PC-9 (cell line): ENCODE results near the gene TGFBR2. TPM values are rescaled to one million over a fixed set of nuclear protein-coding genes. Genes with fewer than 3 reads are reported as not detected.

Source experiments
- BruUV-seq: library from RNA; stranded (reverse); fragments of 400-500 nt; replicated peaks from 2 replicates; lab custom pipeline; 2021; lab: Mats Ljungman, UMichigan
- CTCF ChIA-PET: fragments of 300-600 bp; sonication (Branson Sonifier 250); formaldehyde crosslinking; loops from one replicate; lab custom pipeline; 2022; ENCODE audit warnings: antibody characterized with exemption; lab: Charles Lee
- POLR2A ChIA-PET: fragments of 300-600 bp; sonication (Branson Sonifier 250); formaldehyde crosslinking; loops from one replicate; lab custom pipeline; 2022; ENCODE audit warnings: antibody characterized with exemption; ENCODE audit not compliant: unreplicated experiment; lab: Charles Lee
- DNase-seq, 2 experiments: peaks; one replicate each; pipeline versions ENCODE4 v3.0.0 to v3.0.0-alpha.2; 2015 to 2022; ENCODE audit warnings: mixed read lengths in 1 of 2
- H2AFZ ChIP-seq: fragments of 200-600 bp; sonication (generic); 2 replicates; pipeline ENCODE4 v1.8.1; 2017; ENCODE audit warnings: antibody characterized with exemption
- H3F3A ChIP-seq: fragments of 200-600 bp; sonication (generic); 2 replicates; pipeline ENCODE4 v1.8.1; 2017; ENCODE audit warnings: antibody characterized with exemption, mild to moderate bottlenecking, low read depth; ENCODE audit not compliant: insufficient read depth
- H3K27ac ChIP-seq: fragments of 200-600 bp; sonication (generic); 2 replicates; pipeline ENCODE4 v1.6.1; 2016; ENCODE audit warnings: mixed run types
- H3K27me3 ChIP-seq: fragments of 200-600 bp; sonication (generic); 2 replicates; pipeline ENCODE4 v1.6.1; 2016; ENCODE audit warnings: low read depth, mixed run types; ENCODE audit not compliant: insufficient read depth
- H3K36me3 ChIP-seq: fragments of 200-600 bp; sonication (generic); 2 replicates; pipeline ENCODE4 v1.6.1; 2016; ENCODE audit warnings: low read depth, mixed run types
- H3K4me1 ChIP-seq: fragments of 200-600 bp; sonication (generic); replicated peaks from 2 replicates; pipeline ENCODE4 v1.6.1; 2016; ENCODE audit warnings: mixed run types; ENCODE audit not compliant: insufficient read depth
- H3K4me2 ChIP-seq: fragments of 200-600 bp; sonication (generic); 2 replicates; pipeline ENCODE4 v1.6.1; 2017; ENCODE audit warnings: mixed run types
- H3K4me3 ChIP-seq: fragments of 200-600 bp; sonication (generic); 2 replicates; pipeline ENCODE4 v1.6.1; 2016; ENCODE audit warnings: mixed run types
- H3K79me2 ChIP-seq: fragments of 200-600 bp; sonication (generic); 2 replicates; pipeline ENCODE4 v1.6.1; 2017; ENCODE audit warnings: low read depth, mixed run types
- H3K9me2 ChIP-seq: fragments of 200-600 bp; sonication (generic); 2 replicates; pipeline ENCODE4 v1.8.1; 2017; ENCODE audit warnings: mild to moderate bottlenecking; ENCODE audit not compliant: insufficient read depth
- H3K9me3 ChIP-seq: fragments of 200-600 bp; sonication (generic); 2 replicates; pipeline ENCODE4 v1.8.1; 2016; ENCODE audit warnings: low read depth; ENCODE audit not compliant: insufficient read depth
- H4K20me1 ChIP-seq: fragments of 200-600 bp; sonication (generic); 2 replicates; pipeline ENCODE4 v1.8.1; 2017; ENCODE audit not compliant: insufficient read depth
- CTCF ChIP-seq: fragments of 200-600 bp; sonication (generic); conservative IDR thresholded peaks from 2 replicates; pipeline ENCODE4 v1.6.1; 2017; ENCODE audit warnings: mixed run types, antibody characterized with exemption, mild to moderate bottlenecking, moderate library complexity
- EZH2 ChIP-seq: fragments of 200-600 bp; sonication (generic); IDR thresholded peaks from 2 replicates; pipeline ENCODE4 v1.8.0; 2017; ENCODE audit warnings: antibody characterized with exemption, low read depth
- intact Hi-C: fragments of 100-400 bp; cut with micrococcal nuclease; formaldehyde crosslinking; loops from one replicate; pipeline ENCODE4 v1.10.0; 2022; ENCODE audit not compliant: unreplicated experiment
- total RNA-seq: library from RNA; stranded (reverse); gene quantifications from 2 replicates; pipeline ENCODE4 v1.2.3, GENCODE V29; 2021

The TGFBR2 gene
- total RNA-seq, 1 experiment from 2014 or later: 33.6 TPM

DNA sequence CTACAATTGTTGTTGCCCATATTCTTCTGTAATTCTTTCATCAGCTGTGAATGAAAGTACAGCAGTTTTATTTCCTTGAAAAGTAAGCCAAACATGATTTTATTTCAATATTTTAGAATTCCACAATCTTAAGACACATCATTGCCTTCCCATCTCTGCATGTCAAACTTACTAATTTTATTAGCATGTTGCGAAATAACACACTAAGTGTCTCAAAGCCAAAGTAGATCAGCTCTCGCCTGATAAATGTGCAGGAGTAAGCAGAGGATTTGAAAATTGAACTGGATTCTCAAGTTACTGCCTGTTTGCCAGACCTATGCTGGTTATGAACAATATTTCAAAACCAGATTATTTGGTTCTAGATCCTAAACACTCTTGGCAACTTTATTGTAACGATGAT lies 25.7 kb downstream of the TGFBR2 start:
- no peak for DNase-seq
- Histone ChIP-seq H3K4me3 (no peak overlapping the region), H3K4me2 (no peak overlapping the region), H3K27ac (no peak overlapping the region), H3K4me1 (0 out of 2 replicates have a peak, but pooled peaks cover 2% of the 10 kb centered on the region), H3K9me2 (no peaks in the 10 kb centered on the region), H3K79me2 (no peaks in the 10 kb centered on the region), H3F3A (no peaks in the 10 kb centered on the region), H4K20me1 (no peaks in the 10 kb centered on the region), H2AFZ (no peak overlapping the region), H3K9me3 (no peaks in the 10 kb centered on the region), H3K27me3 (no peaks in the 10 kb centered on the region), H3K36me3 (no peaks in the 10 kb centered on the region)
- ChIA-PET POLR2A (no interaction called here), CTCF (no interaction called here)
- intact Hi-C loops: no loop called here
- no TSS peak for BruUV-seq
- TF ChIP-seq EZH2 (no peak), CTCF (no peak)

- H3K27me3 ChIP-seq: no peaks in the 10 kb centered on the region
- no peaks in the 10 kb centered on the region for H4K20me1 ChIP-seq
- no TSS peak for BruUV-seq
- ChIA-PET CTCF (no interaction called here), POLR2A (no interaction called here)
- TF ChIP-seq EZH2: no peak
- no peak for TF ChIP-seq CTCF
- H3K79me2 ChIP-seq: no peaks in the 10 kb centered on the region
- H3K9me3 ChIP-seq: no peaks in the 10 kb centered on the region
- H3K36me3 ChIP-seq: no peaks in the 10 kb centered on the region
- H3K9me2 ChIP-seq: no peaks in the 10 kb centered on the region
- no peaks in the 10 kb centered on the region for H3K4me1 ChIP-seq
- H3K27ac ChIP-seq: no peak overlapping the region
- intact Hi-C loops: no loop called here
- no peak overlapping the region for H2AFZ ChIP-seq
- no peak overlapping the region for H3K4me2 ChIP-seq
- H3F3A ChIP-seq: no peaks in the 10 kb centered on the region
- no peak for DNase-seq
- no peak overlapping the region for H3K4me3 ChIP-seq
Measured at GRCh38 chr3:30632521-30632920, 26.1 kb downstream of the TGFBR2 start.

DNA sequence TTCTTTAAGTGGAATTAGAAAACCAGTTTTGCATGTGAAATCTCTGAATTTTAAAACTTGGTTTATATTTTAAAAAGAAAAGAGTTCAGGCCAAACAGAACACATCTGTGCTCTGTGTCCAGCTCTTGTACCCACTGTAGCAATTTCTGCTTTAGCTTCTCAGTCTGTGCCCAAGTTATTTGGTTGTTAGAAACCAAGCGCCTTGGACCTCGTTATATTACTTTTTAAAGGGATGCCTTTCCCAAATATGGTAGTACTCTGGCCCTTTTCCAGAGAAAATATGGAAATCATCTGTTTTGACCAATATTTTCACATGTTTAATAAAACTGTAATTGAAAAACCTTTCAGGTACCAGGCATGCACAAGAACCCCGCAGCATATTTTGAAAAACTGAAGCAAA lies 27.3 kb downstream of the TGFBR2 start:
- intact Hi-C loops: no loop called here
- H3K79me2 ChIP-seq: no peaks in the 10 kb centered on the region
- no peak for DNase-seq
- no peaks in the 10 kb centered on the region for H3K36me3 ChIP-seq
- no peak for TF ChIP-seq CTCF
- TF ChIP-seq EZH2: no peak
- H3F3A ChIP-seq: no peaks in the 10 kb centered on the region
- H3K4me2 ChIP-seq: no peak overlapping the region
- no peak overlapping the region for H2AFZ ChIP-seq
- ChIA-PET POLR2A (no interaction called here), CTCF (no interaction called here)
- no peak overlapping the region for H3K4me3 ChIP-seq
- H3K9me3 ChIP-seq: no peaks in the 10 kb centered on the region
- no peaks in the 10 kb centered on the region for H4K20me1 ChIP-seq
- no peaks in the 10 kb centered on the region for H3K9me2 ChIP-seq
- H3K4me1 ChIP-seq: no peaks in the 10 kb centered on the region
- H3K27ac ChIP-seq: no peak overlapping the region
- H3K27me3 ChIP-seq: no peaks in the 10 kb centered on the region
- no TSS peak for BruUV-seq
